RPMI7951 (cell line): ENCODE data around the gene QPCT. TPM values are rescaled to one million over a fixed set of nuclear protein-coding genes. Genes with fewer than 3 reads are reported as not detected.
A peak's percentile ranks its signal among the peaks of the same experiment; 100 is the strongest.
"Not testable (repeated sequence)": the region's sequence is repeated elsewhere in the genome, so short reads cannot be mapped to it uniquely, and the experiment has no call there.

Experiments used
- DNase-seq: peaks from one replicate; pipeline ENCODE4 v3.0.0-alpha.2; 2012; ENCODE audit warnings: low read depth
- total RNA-seq: library from RNA; depleted of rRNA; stranded (reverse); fragments of >200 nt; shearing (Covaris generic); gene quantifications from 2 replicates; pipeline ENCODE4 v1.2.3, GENCODE V29; 2014

QPCT gene
- total RNA-seq, 1 experiment from 2014 or later = 137 TPM

DNA sequence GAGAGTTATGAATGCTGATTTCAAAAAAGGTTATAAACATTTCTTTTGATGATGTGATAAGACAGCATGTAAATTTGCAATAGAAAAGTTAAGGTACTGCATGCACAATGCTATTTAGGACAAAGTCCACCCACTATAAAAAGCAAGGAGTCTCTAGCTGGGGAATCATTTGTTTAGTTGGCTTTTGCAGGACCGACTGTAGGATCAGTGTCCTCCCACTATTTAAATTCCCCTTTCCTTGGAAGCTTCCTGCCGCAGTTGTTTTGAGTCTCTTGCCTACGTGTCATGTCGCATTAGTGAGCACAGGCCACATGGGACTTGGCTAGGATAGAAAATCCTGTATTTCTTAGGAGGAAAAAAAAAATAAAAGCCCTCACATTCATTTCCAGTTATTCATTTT lies 13.1 kb downstream of the QPCT start:
- peak; percentile 19 for DNase-seq

GRCh38 chr2:37358466-37358865 lies 14.0 kb downstream of the QPCT start:
- DNase-seq = no peak

GRCh38 chr2:37361216-37361815 lies 16.9 kb downstream of the QPCT start:
- no peak for DNase-seq

DNA sequence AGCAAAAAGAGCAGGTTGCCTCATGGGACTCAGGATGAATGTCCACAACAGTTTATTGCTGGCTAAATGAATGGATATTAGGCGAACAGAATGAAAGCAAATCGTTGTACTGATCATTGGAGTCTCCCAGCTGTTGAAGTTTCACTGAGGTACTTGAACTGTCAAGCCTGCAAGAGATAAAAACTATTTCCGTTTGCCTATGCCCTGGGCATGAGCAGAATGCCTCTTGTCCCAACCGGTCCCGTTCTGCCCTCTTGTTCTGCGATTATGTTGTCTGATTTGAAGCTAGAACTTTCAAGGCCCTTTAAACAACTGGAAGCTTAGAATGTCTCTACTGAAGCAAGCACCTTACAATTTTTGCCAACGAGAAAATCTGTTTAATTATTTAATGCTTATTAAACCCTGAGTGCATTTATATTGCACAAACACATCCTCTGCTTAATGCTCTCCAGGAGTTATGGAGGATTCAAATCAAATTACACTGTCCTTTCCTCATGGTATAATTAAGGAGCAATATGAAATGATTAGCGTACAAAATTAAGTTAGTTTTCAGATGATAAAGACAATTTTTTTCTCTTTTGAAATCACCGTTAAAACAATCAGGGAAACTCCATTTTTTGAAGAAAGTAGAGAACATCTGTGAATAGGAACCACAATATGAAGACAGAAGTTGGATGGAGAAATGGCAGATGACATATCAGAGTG lies 17.7 kb downstream of the QPCT start:
- DNase-seq = no peak

GRCh38 chr2:37364351-37364750 lies 19.9 kb downstream of the QPCT start:
- no peak for DNase-seq

- DNase-seq = peak; percentile 90
Measured at GRCh38 chr2:37365669-37366068, 21.2 kb downstream of the QPCT start.

GRCh38 chr2:37366773-37367172 lies 22.3 kb downstream of the QPCT start:
- DNase-seq = no peak

DNA sequence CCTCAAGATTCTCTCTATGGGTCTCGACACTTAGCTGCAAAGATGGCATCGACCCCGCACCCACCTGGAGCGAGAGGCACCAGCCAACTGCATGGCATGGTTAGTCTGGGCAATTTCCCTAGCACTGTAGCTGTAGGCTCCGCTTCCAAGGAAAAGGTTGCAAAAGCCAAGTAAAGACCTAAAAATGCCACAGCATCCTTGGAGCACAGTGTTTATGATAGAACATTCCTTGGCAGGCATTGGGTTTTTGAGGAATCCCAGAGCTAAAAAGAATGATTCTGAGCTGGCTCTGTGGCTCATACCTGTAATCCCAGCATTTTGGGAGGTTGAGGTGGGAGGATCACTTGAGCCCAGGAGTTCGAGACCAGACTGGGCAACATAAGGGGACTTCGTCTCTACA lies 22.9 kb downstream of the QPCT start:
- DNase-seq = no peak

GRCh38 chr2:37367984-37368383 lies 23.6 kb downstream of the QPCT start:
- no peak for DNase-seq

DNA sequence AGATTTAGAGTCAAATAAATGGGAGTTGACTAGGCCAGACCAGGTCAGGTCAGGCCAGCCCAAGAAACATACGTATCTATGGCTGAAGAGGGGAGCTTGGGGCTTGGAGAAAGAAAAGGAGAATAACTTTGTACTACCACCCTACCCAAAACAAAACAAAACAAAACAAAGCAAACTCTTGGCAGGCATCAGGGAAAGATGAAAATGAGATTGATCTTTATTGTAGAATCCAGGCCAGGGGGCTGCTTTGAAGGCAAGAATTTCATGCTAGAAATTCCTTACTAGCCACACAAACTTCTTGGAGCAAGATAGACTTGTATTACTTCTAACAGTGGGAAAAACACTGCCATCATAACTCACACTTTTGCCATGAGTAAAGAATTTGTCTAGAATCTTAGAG lies 26.2 kb downstream of the QPCT start:
- no peak for DNase-seq

GRCh38 chr2:37372000-37372399 lies 27.6 kb downstream of the QPCT start:
- no peak for DNase-seq

- DNase-seq = peak; percentile 43
Measured at GRCh38 chr2:37375741-37376288, 31.4 kb downstream of the QPCT start.

DNA sequence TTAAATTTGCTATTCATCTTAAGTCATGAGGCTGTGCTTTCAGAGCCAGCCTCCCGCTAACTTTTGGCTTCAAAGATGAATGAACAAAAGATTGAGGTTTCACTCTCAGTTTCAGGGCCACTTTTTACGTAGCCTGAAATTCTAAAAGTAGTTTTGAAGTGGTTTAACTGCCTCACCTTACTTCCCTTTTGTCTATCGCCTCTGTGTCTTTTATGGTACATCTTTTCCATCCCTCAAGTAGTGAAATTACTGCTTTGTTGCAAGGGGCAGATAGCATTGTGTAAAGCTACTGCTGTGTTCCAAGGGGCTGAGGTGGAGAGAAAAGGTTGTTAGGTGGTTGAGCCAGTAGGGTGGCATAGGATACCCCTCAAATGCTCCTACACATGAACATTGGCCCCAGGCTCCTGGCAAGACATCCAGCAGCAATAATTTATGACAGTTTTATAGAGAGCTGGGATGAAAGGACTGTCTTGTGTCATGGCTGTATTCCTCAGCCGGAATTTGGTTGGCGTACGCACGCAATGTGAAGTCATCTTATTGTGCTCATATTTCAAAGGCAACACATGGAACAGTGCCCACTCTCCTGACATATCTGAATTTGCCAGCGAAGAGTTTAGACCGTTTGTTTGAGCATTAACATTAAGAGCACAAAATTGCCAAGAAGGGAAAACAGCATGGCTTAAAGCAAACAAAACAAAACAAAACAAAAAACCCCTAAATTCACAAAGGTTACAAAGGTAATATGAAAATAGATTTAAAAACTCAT lies 32.2 kb downstream of the QPCT start:
- peak; percentile 98 for DNase-seq

- DNase-seq = peak; percentile 90
Measured at GRCh38 chr2:37377187-37377532, 32.7 kb downstream of the QPCT start.

- peak; percentile 95 for DNase-seq
Measured at GRCh38 chr2:37378411-37378810, 34.0 kb downstream of the QPCT start.

DNA sequence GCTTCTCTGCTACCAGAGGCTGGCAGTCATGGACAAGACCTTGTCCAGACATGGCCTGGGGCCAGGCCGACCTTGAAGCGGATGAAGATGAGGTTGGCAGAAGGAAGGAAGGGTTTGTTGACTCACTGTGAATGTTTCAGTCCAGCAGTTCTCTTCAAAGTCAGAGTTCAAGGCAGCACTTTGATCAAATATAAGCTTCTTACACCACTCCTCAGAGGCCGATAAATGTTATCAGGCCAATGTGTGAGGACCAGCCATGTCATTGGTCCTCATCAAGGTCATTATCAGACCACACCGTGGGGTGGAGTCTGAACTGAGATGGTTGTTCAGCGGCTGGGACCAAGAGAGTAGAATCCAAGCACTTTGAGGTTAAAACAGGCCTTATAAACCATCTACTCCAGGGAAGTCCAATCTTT lies 35.5 kb downstream of the QPCT start:
- DNase-seq = peak; percentile 90

- DNase-seq = not testable (repeated sequence)
Measured at GRCh38 chr2:37380787-37381186, 36.4 kb downstream of the QPCT start.

- DNase-seq = not testable (repeated sequence)
Measured at GRCh38 chr2:37384261-37384660, 39.8 kb downstream of the QPCT start.

DNA sequence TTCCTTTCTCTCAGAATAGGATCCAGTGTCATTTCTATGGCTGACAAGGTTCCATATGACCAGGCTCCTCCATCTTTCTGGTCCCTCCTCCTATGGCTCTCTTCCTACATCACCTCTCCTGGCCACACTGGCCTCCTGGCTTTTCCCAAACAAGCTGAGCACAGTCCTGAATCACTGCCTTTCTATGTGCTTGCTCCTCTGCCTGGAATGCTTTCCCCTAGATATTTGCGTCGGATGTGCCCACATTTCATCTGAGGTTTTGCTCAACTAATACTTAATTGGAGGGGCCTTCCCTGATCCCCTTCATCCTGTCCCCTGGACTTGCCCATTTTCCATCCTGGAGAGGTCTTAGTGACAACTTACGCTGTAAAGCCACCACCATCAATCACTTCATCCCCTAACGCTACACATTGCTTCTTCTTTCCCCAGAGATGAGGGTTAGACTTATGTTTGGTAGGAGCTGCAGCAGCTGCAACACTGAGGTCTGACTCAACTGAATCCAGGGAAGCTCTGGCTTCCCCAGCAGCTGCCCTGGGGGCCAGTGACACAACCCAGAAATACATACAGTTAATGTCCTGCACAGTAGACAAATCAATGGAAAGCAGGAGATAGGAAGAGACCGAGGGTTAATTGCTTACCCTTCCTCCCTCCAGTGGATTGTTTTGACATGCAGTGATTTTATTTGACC lies 42.9 kb downstream of the QPCT start:
- peak; percentile 91 for DNase-seq

DNA sequence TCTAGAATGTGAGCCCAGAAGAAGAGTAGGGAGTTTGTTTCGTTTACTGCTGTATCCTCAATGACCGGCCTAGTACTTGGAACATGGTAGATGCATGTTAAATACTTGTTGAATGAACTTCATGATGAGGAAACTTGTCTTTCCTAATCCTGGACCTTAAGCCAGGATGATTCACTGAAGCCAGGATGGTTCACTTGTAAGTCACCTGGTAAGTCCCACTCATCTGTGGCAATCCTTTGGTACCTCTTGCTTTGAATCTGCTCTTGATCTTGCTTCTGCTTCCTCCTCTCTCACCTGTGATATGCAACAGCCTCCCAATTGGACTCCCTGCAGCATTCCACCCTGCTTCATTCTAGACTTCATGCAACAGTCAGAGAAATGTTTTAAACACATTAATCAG lies 43.6 kb downstream of the QPCT start:
- peak; percentile 59 for DNase-seq

- no peak for DNase-seq
Measured at GRCh38 chr2:37389395-37389794, 45.0 kb downstream of the QPCT start.
